K562 (cell line): ENCODE measurements around the gene ITGA11. TPM values are rescaled to one million over a fixed set of nuclear protein-coding genes. Genes with fewer than 3 reads are reported as not detected.

Experiments
- ATAC-seq: fragments of 200-7000 bp; cut with Tn5 transposase; 3 replicates; pipeline ENCODE4 v1.9.1; 2020; ENCODE audit warnings: moderate library complexity
- BruUV-seq: library from RNA; stranded (reverse); fragments of 400-500 nt; replicated peaks from 2 replicates; lab custom pipeline; 2021; lab: Mats Ljungman, UMichigan
- CTCF ChIA-PET: fragments of 300-600 bp; formaldehyde crosslinking; extraction: SDS; loops from one replicate; lab custom pipeline; 2021; ENCODE audit warnings: low intra/inter-chr PET ratio; lab: Yijun Ruan, JAX
- POLR2A ChIA-PET: fragments of 300-600, 350-650 bp; sonication (Branson Sonifier 250); formaldehyde crosslinking; extraction: SDS; loops from one replicate; lab custom pipeline; 2021; ENCODE audit warnings: antibody characterized with exemption, inconsistent platforms; lab: Yijun Ruan, JAX
- DNase-seq, 4 experiments: peaks; one replicate each; pipeline versions ENCODE4 v3.0.0 to v3.0.0-alpha.2; 2011 to 2018; ENCODE audit warnings: low spot score in 3 of 4, mixed read lengths in 3 of 4; ENCODE audit errors: extremely low read depth in 1 of 4
- FAIRE-seq: peaks from 2 replicates; lab custom pipeline; 2011; peaks lifted over from hg19 to GRCh38; lab: Jason Lieb, UNC
- H2AFZ ChIP-seq: 2 replicates; pipeline ENCODE4 v1.6.0; 2011; ENCODE audit warnings: low read depth, low read length, control low read depth, inconsistent platforms
- H3K27ac ChIP-seq: fragments of 200-600 bp; 3 replicates; pipeline ENCODE4 v1.8.0; 2011; ENCODE audit warnings: low read depth, mild to moderate bottlenecking, control low read depth, inconsistent platforms, low read length, moderate library complexity, mixed read lengths; ENCODE audit errors: extremely low read depth
- H3K27me3 ChIP-seq, 2 experiments: fragments of 300-600 bp in 1 of 2; 2 replicates in 1 of 2; 3 replicates in 1 of 2; pipeline versions ENCODE4 v1.6.0 to v1.8.0; 2011; ENCODE audit warnings: inconsistent platforms in 2 of 2, low read length in 2 of 2, mild to moderate bottlenecking in 1 of 2, mixed read lengths in 1 of 2, moderate library complexity in 1 of 2; ENCODE audit not compliant: control insufficient read depth in 2 of 2, insufficient read depth in 2 of 2
- H3K36me3 ChIP-seq: fragments of 300-600 bp; 3 replicates; pipeline ENCODE4 v1.8.0; 2011; ENCODE audit warnings: mild to moderate bottlenecking, low read length, inconsistent platforms; ENCODE audit not compliant: control insufficient read depth, insufficient read depth
- H3K4me1 ChIP-seq, 2 experiments: fragments of 200-600 bp in 1 of 2; replicated peaks in 1 of 2; 2 replicates in 1 of 2; 3 replicates in 1 of 2; pipeline versions ENCODE4 v1.5.1 to v1.8.0; 2011; ENCODE audit warnings: inconsistent platforms in 2 of 2, low read length in 2 of 2, mild to moderate bottlenecking in 1 of 2, mixed read lengths in 1 of 2, moderate library complexity in 1 of 2; ENCODE audit not compliant: control insufficient read depth in 2 of 2, insufficient read depth in 2 of 2
- H3K4me2 ChIP-seq: 2 replicates; pipeline ENCODE4 v1.6.1; 2011; ENCODE audit warnings: low read length, control low read depth, inconsistent platforms, mixed read lengths; ENCODE audit not compliant: insufficient read depth
- H3K4me3 ChIP-seq: fragments of 200-600 bp; sonication (generic), shearing (Covaris generic); 2 replicates; pipeline ENCODE4 v1.5.1; 2016; ENCODE audit warnings: control low read depth, inconsistent platforms
- H3K79me2 ChIP-seq: fragments of 200-600 bp; 3 replicates; pipeline ENCODE4 v1.8.0; 2011; ENCODE audit warnings: low read length, inconsistent platforms; ENCODE audit not compliant: control insufficient read depth, insufficient read depth
- H3K9ac ChIP-seq, 2 experiments: 2 replicates each; pipeline versions ENCODE4 v1.6.0 to v1.6.1; 2011; ENCODE audit warnings: low read depth in 2 of 2, low read length in 2 of 2, control low read depth in 1 of 2, inconsistent platforms in 1 of 2, mild to moderate bottlenecking in 1 of 2, mixed read lengths in 1 of 2; ENCODE audit not compliant: insufficient read depth in 1 of 2
- H3K9me1 ChIP-seq: one replicate; pipeline ENCODE4 v1.6.0; 2011; ENCODE audit warnings: inconsistent platforms, mild to moderate bottlenecking, low read length, moderate library complexity; ENCODE audit not compliant: control insufficient read depth, insufficient read depth
- H3K9me3 ChIP-seq: replicated peaks from 2 replicates; pipeline ENCODE4 v1.5.1; 2011; ENCODE audit warnings: low read depth, low read length, inconsistent platforms; ENCODE audit not compliant: control insufficient read depth, insufficient read depth
- H4K20me1 ChIP-seq: replicated peaks from 2 replicates; pipeline ENCODE4 v1.6.1; 2011; ENCODE audit warnings: low read length, inconsistent platforms, mixed read lengths; ENCODE audit not compliant: control insufficient read depth, insufficient read depth
- ASH1L ChIP-seq: fragments of 450-650 bp; IDR thresholded peaks from 2 replicates; pipeline ENCODE4 v1.6.1; 2018; ENCODE audit warnings: borderline replicate concordance, mild to moderate bottlenecking, low read depth; ENCODE audit not compliant: partially characterized antibody
- DDX20 ChIP-seq: fragments of 450-650 bp; IDR thresholded peaks from 2 replicates; pipeline ENCODE4 v1.6.1; 2016; ENCODE audit warnings: missing genetic modification characterization, low read depth, mild to moderate bottlenecking, missing compliant biosample characterization, moderate library complexity
- ETV5 ChIP-seq: sonication (generic); formaldehyde crosslinking; IDR thresholded peaks from 2 replicates; pipeline ENCODE4 v1.4.0; 2020; ENCODE audit warnings: low read depth, mild to moderate bottlenecking, missing genetic modification reagents
- FUS ChIP-seq: fragments of 200-400 bp; formaldehyde crosslinking; optimal IDR thresholded peaks from 2 replicates; pipeline ENCODE3; 2017; ENCODE audit warnings: low read depth, low read length
- NCOA2 ChIP-seq, 2 experiments: fragments of 450-650 bp; IDR thresholded peaks; 2 replicates each; pipeline ENCODE4 v1.6.1; 2018; ENCODE audit warnings: mild to moderate bottlenecking in 2 of 2, moderate library complexity in 1 of 2; ENCODE audit not compliant: partially characterized antibody in 2 of 2
- SETDB1 ChIP-seq: IDR thresholded peaks from one replicate; pipeline ENCODE4 v1.6.1; 2012; ENCODE audit warnings: low read length, control low read depth, inconsistent platforms
- TOE1 ChIP-seq, 2 experiments: fragments of 450-650 bp in 1 of 2; sonication (generic) in 1 of 2; formaldehyde crosslinking in 1 of 2; IDR thresholded peaks; 2 replicates each; pipeline versions ENCODE4 v1.7.1 to v1.8.0; 2016 to 2022; ENCODE audit warnings: borderline replicate concordance in 2 of 2, mild to moderate bottlenecking in 2 of 2, antibody characterized with exemption in 1 of 2, inconsistent platforms in 1 of 2, low read depth in 1 of 2, missing genetic modification reagents in 1 of 2, moderate library complexity in 1 of 2
- ZC3H8 ChIP-seq: fragments of 450-650 bp; IDR thresholded peaks from 2 replicates; pipeline ENCODE4 v1.6.1; 2017
- ZNF778 ChIP-seq: fragments of 450-650 bp; formaldehyde crosslinking; IDR thresholded peaks from 2 replicates; pipeline ENCODE4 v1.4.0; 2020; ENCODE audit warnings: mild to moderate bottlenecking, moderate library complexity
- WGBS: fragments of 100-300 bp; shearing (Covaris generic); methylation state at CpG from one replicate; pipeline ENCODE4 v1.1.6; 2016; ENCODE audit warnings: low coverage, mixed read lengths; ENCODE audit not compliant: insufficient coverage; ENCODE audit errors: missing lambda C conversion rate; 5-methylcytosine and 5-hydroxymethylcytosine counted together
- in situ Hi-C: fragments of 300-500 bp; cut with MboI; formaldehyde crosslinking; loops from 4 replicates; pipeline ENCODE4 v1.15.0; 2018; ENCODE audit warnings: inconsistent platforms, mixed read lengths
- intact Hi-C: fragments of 100-400 bp; cut with micrococcal nuclease; formaldehyde crosslinking; loops from 2 replicates; pipeline ENCODE4 v1.14.2; 2022
- polyA plus RNA-seq, 8 experiments: library from polyadenylated mRNA; depleted of rRNA in 4 of 8; stranded (reverse) in 5 of 8; unstranded in 3 of 8; fragments of >200 nt; fragmentation: Nextera tagmentation in 2 of 8; fragmentation: Illumina TruSeq in 1 of 8; extraction: Ambion mirVana in 2 of 8; extraction: Trizol in 1 of 8; gene quantifications; 2 replicates each; pipeline versions ENCODE4 v1.2.1 to v1.2.3, GENCODE V29; 2011 to 2014; ENCODE audit warnings: inconsistent platforms in 1 of 8, missing spikeins in 1 of 8
- total RNA-seq, 7 experiments: library from RNA; depleted of rRNA in 6 of 7; stranded (reverse); fragments of >200 nt in 6 of 7; fragmentation: Illumina TruSeq in 2 of 7; extraction: Trizol in 2 of 7; gene quantifications; 2 replicates each; pipeline versions ENCODE4 v1.2.1 to v1.2.3, GENCODE V29; 2011 to 2021; ENCODE audit warnings: low replicate concordance in 1 of 7
- TF ChIP-seq, protein P1 (sequence below): sonication (generic); formaldehyde crosslinking; IDR thresholded peaks from 2 replicates; pipeline ENCODE4 v1.8.1; 2023; ENCODE audit warnings: mild to moderate bottlenecking, missing genetic modification reagents

ITGA11 gene
- total and polyA plus RNA-seq, 9 of the 15 experiments (the other 6 are each of a cell fraction or from before 2014, with no cell fraction given): 0.01 TPM; not detected in 8

DNA sequence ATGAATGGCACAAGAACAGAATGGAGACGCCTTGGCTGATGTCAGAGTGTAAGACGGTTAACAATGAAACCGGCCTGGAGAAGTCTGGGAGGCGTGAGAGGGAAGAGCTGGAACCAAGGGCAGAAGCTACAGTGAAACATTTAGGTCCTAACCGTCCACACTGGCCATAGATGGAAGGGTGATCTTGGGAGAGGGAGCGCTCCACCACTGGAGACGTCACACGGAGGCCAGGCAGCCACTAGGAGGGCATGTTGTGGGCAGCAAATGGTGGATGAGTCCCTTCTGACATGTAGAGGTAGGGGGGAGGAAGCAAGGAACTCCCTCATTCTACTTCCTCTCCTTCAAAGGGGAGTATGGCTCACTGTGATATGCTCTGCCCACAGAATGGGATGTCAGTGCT, 130.7 kb downstream of the ITGA11 start (continued):
- TF ChIP-seq ZC3H8 (no peak), SETDB1 (no peak), DDX20 (tag) (no peak), FUS (no peak), NCOA2 (IDR thresholded peaks at IDR 0.05; ENCODE audit: partially characterized antibody in 2 of 2) (no peak), ZNF778 (CRISPR knock-in tag) (no peak)
- TF ChIP-seq, protein P1, sequence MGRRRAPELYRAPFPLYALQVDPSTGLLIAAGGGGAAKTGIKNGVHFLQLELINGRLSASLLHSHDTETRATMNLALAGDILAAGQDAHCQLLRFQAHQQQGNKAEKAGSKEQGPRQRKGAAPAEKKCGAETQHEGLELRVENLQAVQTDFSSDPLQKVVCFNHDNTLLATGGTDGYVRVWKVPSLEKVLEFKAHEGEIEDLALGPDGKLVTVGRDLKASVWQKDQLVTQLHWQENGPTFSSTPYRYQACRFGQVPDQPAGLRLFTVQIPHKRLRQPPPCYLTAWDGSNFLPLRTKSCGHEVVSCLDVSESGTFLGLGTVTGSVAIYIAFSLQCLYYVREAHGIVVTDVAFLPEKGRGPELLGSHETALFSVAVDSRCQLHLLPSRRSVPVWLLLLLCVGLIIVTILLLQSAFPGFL: no peak
- TF ChIP-seq, all 486 proteins: peak for 0

GRCh38 chr15:68300115-68300940, 131.6 kb downstream of the ITGA11 start:
- in situ Hi-C loops: loop anchor here (5.0 kb wide), 1 partner anchor 53 kb away; no protein-coding TSS in a partner anchor
- Histone ChIP-seq H3K9ac (no peak overlapping the region), H3K27me3 (peaks cover 0 to 3% of the 10 kb centered on the region in 2 experiments; a peak in 2 of 5 replicates), H2AFZ (no peak overlapping the region), H4K20me1 (no peaks in the 10 kb centered on the region), H3K9me1 (no peaks in the 10 kb centered on the region), H3K4me2 (no peak overlapping the region), H3K79me2 (no peaks in the 10 kb centered on the region), H3K9me3 (no peaks in the 10 kb centered on the region), H3K36me3 (no peaks in the 10 kb centered on the region), H3K4me1 (peaks cover 0 to 6% of the 10 kb centered on the region in 2 experiments; a peak in 2 of 5 replicates), H3K27ac (no peak overlapping the region), H3K4me3 (no peak overlapping the region)
- WGBS: 58% methylated on average over 6 of the region's 6 CpGs
- ATAC-seq: no peak
- TF ChIP-seq TOE1 (IDR thresholded peaks at IDR 0.05; ENCODE audit: borderline replicate concordance) (no peak), TOE1 (CRISPR knock-in tag; IDR thresholded peaks at IDR 0.05; ENCODE audit: borderline replicate concordance, low read depth) (no peak), ASH1L (no peak), ETV5 (CRISPR knock-in tag) (no peak)
- ChIA-PET POLR2A (interaction anchor here (0.9 kb wide), 1 partner anchor 36 kb away, joined by 3 read pairs; no protein-coding TSS in a partner anchor), CTCF (no interaction called here)
- intact Hi-C loops: no loop called here
- no TSS peak for BruUV-seq
- DNase-seq: no peak
- no peak for FAIRE-seq
